AG04449 (cell line): Measurements from ENCODE around the gene EFR3B.
A peak's percentile ranks its signal among the peaks of the same experiment; 100 is the strongest.

Experiments used
- CTCF ChIA-PET: fragments of 350-600 bp; formaldehyde crosslinking; extraction: SDS; loops from one replicate; lab custom pipeline; 2021; ENCODE audit warnings: antibody characterized with exemption; lab: Yijun Ruan, JAX
- POLR2A ChIA-PET: fragments of 400-600, 350-600 bp; formaldehyde crosslinking; extraction: SDS; loops from one replicate; lab custom pipeline; 2020; ENCODE audit warnings: antibody characterized with exemption, inconsistent platforms; lab: Yijun Ruan, JAX
- DNase-seq: peaks from one replicate; pipeline ENCODE4 v3.0.0-alpha.2; 2010; ENCODE audit warnings: low read depth, low spot score
- H3K4me3 ChIP-seq: 2 replicates; pipeline ENCODE4 v1.5.1; 2011; ENCODE audit warnings: low read depth, mild to moderate bottlenecking, control low read depth, low read length
- CTCF ChIP-seq: IDR thresholded peaks from one replicate; pipeline ENCODE4 v1.5.1; 2011; ENCODE audit warnings: mild to moderate bottlenecking, moderate library complexity, low read length, control low read depth, inconsistent platforms; ENCODE audit not compliant: insufficient read depth; ENCODE audit errors: missing control alignments

Gene EFR3B

GRCh38 chr2:25103287-25103871, 61.5 kb downstream of the EFR3B start:
- TF ChIP-seq CTCF = no peak
- no peak overlapping the region for H3K4me3 ChIP-seq
- ChIA-PET CTCF (interaction anchor here (1.6 to 1.9 kb wide), 2 partner anchors 26 to 128 kb away, joined by 3 to 5 read pairs; no protein-coding TSS in a partner anchor), POLR2A (no interaction called here)
- DNase-seq = peak; percentile 41

- POLR2A ChIA-PET = no interaction called here
- DNase-seq = no peak
- no peak for TF ChIP-seq CTCF
- no peak overlapping the region for H3K4me3 ChIP-seq
- CTCF ChIA-PET = interaction anchor here (0.9 to 1.9 kb wide), 6 partner anchors 9 to 130 kb away, joined by 3 to 5 read pairs (median 4); no protein-coding TSS in a partner anchor
These were observed 62.9 kb downstream of the EFR3B start for GRCh38 chr2:25104736-25105135.

- H3K4me3 ChIP-seq = no peak overlapping the region
- TF ChIP-seq CTCF = no peak
- ChIA-PET POLR2A (no interaction called here), CTCF (interaction anchor here (0.9 to 3.1 kb wide), 7 partner anchors 10 to 130 kb away, joined by 3 to 11 read pairs (median 3); no protein-coding TSS in a partner anchor)
- peak; percentile 21 for DNase-seq
These were observed 63.6 kb downstream of the EFR3B start for GRCh38 chr2:25105336-25106085.

GRCh38 chr2:25109822-25110221, 67.9 kb downstream of the EFR3B start:
- no peak for DNase-seq
- POLR2A ChIA-PET = no interaction called here

GRCh38 chr2:25112113-25112512, 70.2 kb downstream of the EFR3B start:
- DNase-seq = no peak
- ChIA-PET CTCF (interaction anchor here (1.1 kb wide), 1 partner anchor 11 kb away, joined by 4 read pairs; no protein-coding TSS in a partner anchor), POLR2A (no interaction called here)
- no peak for TF ChIP-seq CTCF
- no peak overlapping the region for H3K4me3 ChIP-seq

More at GRCh38 chr2:25109822-25110221, 67.9 kb downstream of the EFR3B start:
- no peak for TF ChIP-seq CTCF
- no peak overlapping the region for H3K4me3 ChIP-seq
- CTCF ChIA-PET = interaction anchor here (1.0 kb wide), 1 partner anchor 20 kb away, joined by 4 read pairs; no protein-coding TSS in a partner anchor
